ENCODE data around the gene SLC35E1.
"Not testable (repeated sequence)": the region's sequence is repeated elsewhere in the genome, so short reads cannot be mapped to it uniquely, and the experiment has no call there.

SLC35E1 gene

DNA sequence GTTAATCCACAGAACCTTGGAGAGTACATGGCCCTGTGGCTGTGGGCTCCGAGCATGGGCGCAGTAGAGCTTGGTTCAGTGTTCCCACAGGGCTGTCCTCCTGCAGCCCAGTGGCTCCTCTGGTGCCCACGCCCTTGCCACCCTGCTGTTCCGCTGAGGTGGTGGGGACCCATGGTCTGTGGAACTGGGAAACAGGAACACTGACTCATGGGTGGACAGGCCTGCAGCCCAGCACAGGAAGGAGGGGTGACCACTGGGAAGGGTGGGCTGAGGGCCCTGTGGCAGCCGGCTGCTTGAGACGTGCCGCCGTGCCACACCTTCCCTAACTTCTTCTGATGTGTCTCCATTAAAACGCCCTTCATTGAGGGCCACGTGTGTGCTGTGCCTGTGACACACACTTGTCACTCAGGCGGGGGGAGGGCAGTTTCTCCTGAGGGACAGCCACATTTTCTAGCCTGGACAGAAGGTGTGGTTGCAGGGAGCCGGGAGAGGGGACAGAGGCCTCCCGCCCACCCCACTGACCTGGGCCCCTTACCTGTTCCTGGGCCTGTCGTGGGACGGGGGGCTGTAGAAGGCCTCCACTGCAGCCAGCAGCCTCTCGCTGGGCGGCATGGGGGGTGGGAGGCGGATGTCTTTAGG, 51.1 kb downstream of the SLC35E1 start:
- DNase-seq, result no peak

DNA sequence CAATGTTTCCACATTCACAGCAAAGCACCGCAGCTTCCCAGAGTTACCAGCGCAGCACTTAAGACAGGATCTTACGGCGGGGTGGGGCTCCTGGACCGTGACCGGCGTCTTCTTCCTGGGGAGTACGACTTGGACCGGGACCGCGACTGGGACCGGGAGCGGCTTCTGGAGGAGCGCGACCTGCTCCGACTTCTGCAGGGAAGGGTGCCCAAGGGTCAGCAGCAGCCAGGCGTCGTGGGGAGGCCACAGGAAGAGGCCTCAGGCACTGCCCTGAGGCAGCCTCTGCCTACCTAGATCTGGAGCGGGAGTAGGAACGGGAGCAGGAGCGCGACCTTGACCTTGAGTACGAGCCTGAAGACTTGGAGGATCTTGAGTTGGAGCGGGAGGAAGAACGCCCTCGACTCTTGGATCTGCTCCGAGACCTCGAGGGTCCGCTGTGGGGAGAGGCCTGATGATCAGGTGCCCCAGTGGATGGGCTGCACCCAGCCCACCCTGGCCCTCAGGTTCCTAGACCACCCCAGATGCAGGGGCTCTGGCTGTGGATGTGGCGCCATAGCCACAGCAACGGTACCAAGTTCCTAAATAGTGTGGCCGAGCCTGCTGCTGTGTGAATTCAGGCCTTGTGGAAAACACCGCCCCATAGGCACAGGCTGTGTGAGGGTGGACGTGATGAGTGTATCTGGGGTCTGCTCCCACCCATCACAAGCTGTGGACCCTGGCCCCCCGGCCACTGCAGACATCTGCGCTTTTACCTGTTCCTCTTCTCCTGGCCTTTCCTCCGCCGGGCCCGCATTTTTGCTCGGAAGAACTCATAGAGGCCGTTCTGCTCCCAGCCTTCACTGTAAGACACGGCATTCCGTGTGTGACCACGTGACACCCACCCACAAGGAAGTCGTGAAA, 51.9 kb downstream of the SLC35E1 start:
- no peak for DNase-seq

DNA sequence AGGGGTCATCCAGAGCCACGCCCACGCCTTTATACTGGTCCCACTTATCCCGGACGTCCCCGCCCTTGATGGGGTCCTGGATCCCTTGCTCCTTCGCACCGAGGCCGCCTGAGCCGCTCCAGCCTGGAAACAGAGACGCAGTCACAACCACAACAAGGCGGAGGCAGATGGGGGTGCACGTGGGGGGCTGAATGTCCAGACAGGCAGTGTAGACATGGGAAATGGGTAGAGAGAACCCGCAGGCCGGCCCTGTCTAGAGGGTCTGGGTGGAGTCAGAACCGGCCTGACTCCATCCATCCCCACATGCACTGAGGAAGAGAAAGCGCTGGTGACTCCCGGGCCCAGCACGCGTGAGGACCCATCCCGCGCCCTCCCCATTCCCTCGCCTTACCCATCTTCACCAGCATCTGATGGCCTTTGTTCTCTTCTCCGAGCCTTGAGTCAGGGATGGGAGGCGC, 53.0 kb downstream of the SLC35E1 start:
- no peak for DNase-seq

DNA sequence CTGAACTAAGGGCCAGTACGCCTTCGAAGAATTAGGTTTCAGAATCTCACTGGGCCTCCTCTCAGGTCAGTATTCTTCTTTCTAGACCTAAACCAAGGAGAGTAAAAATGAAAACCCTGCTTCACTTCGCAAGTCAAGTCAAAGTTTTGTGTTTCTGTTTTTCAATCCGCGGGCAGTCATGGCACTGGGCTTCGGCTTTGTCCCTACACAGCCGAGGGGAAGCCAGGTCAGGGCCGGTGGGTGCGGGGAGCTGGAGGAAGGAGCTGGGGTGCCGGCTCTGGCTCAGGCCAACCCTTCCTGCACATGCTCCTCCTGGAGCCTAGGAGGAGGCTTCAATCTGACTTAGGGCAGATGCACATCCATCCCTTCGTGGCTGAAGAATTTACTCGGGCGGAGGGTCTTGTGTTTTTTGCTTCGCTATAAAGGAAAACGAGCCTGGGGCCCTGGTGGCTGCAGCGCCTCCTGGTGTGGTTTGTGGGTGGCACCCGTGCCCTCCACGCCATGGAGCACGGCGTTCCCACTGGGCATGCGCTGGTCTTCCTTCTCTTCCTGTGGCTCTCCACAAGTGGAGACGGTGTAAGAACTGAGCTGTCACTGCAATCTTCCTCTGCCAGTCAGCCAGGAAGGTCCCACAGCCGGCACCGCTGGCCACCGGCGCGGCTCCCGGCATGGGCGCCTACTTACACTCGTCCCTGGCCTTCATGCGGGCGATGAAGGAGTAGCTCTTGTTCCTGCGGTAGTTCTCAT, 53.6 kb downstream of the SLC35E1 start:
- DNase-seq, result no peak

DNA sequence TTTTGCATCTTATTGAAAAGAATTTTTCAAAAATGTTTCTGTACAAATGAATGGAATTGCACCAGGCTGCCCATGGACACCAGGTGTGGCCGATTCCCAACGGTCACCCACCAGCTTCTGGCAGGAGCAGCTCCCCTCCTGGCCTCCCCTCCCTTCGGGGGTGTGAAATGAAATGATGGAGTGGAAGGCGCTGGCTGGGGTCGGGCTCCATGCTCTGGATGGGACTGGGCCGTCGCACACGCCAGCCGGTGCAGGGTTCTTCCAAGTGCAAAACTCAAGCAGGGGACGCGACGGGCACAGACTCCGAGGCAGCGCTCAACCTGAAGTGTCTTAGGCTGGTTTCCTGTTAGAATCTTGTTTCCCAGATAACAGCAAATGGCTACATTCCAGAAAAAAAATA, 54.2 kb downstream of the SLC35E1 start:
- no peak for DNase-seq

DNA sequence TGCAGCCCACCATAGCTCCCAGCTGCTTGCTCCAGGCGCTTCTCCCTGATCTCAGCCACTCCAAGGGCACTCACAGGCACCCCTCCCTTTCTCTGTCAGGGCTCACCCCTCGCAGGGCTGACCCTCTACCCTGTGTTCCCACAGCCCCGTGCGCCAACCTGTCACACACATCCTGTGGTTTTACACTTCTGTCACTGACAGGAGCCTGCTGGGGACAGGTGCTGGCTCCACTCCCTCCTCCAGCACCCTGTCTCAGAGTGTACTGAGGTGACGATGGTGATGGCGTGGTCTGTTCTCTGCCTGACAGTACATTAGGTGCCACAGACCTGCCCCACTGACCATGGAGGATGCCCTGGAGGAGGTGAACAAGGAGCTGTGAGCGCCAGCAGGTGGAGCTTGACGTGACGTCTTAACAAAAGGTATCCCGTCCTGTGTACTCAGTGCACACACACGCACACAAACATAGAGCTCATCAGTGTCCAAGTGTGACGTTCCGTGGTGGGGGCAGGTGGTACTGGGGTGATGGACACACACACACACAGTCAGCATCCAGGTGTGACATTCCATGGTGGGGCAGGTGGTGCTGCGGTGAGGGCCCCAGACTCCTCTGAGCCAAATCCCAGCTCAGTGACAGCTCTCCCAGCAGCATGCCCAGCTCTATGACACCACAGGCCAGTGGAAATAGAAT, 55.1 kb downstream of the SLC35E1 start:
- DNase-seq, result no peak

DNA sequence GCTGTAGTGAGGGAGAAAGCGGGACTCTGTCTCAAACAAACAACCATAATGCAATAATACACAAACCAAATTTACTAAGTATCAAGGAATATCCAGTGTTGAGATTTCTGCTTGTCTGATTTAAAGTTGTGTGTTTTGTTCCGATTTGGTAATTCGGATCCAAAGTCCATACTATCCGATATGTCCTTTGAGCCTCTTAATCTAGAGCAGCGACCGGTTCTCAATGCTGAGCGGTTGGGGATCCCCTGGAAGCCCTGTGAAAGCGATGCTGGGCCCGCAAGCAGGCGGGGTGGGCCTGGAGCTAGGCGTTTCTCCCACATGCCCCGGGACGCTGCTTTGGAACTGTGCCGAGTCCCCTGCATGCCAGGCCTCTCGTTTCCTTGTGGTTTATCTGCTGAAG, 55.8 kb downstream of the SLC35E1 start:
- no peak for DNase-seq

DNA sequence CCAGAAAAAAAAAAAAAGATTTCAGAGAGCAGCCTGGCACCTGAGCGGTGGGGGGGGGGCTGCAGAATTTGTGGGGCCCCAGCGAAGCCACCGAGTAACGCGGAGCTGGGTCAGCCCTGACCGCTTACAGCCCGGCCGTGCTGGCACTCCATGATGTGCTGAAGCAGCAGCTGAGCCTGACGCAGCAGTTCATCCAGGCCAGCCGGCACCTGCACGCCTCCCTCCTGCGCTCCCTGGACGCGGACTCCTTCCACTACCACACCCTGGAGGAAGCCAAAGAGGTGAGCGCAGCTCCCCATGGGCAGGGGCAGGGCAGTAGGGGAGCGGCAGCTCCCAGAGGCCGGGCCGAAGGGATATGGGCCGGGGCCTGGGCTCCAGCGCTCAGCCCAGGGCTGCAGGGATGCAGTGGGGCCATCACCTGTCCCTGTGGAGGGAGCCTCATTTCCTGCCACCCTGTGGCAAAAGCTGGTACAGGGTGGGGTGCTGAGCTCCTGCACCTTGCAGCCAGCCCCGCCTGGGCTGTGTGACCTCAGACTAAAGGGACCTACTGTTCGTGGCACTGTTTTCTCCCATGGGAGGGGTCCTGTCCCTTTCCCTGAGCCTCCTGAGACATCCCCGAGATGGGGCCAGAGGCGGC, 57.7 kb downstream of the SLC35E1 start:
- no peak for DNase-seq

DNA sequence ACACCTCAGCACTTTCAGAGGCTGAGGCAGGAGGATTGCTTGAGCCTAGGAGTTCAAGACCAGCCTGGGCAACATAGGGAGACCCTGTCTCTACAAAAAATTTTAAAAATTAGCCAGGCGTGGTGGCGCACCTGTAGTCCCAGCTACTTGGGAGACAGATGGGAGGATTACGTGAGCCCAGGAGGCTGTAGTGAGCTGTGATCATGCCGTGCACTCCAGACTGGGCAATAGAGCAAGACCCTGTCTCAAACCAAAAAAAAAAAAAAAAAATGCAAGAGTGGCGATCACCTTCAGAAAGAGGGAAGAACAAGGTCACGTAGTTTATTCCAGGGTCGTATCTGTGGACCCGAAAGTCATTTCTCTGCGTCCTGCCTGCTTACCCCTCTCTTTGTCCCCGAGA, 59.6 kb downstream of the SLC35E1 start:
- not testable (repeated sequence) for DNase-seq

DNA sequence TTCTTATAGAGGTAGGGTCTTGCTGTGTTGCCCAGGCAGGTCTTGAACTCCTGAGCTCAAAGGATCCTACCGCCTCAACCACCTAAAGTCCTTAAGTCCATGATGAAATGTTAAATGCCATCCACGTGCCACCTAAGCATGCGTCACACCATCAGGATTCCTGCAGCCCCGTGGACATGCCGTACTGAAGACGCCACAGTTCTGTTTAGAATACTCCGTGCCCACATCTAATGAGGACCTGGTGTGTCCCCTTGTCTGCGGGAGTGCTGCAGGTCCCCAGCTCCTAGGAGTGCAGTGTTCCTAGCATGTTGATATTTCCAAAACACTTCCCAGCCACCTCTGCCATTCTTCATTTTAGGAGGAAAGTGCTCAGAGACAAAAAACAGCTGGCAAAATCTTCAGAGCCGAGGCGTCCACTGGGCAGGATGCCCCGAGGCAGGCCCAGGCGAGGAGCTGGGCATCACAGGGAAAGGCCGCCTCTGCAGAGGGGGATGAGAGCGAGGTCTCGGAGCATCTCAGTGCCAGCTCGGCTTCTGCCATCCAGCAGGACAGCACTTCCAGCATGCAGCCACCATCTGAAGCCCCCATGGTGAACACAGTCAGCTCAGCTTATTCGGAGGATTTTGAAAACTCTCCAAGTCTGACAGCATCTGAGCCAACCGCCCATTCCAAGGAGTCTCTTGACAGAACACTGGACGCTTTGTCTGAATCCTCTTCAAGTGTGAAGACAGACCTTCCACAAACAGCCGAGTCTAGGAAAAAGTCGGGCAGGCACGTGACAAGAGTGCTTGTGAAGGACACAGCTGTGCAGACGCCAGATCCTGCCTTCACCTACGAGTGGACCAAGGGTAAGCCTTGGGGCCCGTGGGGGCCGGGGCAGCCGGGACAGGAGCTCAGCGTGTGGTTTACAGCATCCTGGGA, 62.8 kb downstream of the SLC35E1 start:
- no peak for DNase-seq

DNA sequence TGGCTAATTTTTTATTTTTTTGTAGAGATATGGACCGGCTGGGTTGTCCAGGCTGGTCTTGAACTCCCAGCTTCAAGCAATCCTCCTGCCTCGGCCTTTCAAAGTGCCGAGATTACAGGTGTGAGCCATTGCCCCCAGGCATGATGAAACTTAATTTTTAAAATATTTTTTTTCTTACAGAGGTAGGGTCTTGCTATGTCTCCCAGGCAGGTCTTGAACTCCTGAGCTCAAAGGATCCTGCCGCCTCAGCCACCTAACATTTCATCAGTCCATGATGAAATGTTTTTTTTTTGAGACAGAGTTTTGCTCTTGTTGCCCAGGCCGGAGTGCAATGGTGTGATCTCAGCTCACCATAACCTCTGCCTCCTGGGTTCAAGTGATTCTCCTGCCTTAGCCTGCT, 63.7 kb downstream of the SLC35E1 start:
- no peak for DNase-seq

DNA sequence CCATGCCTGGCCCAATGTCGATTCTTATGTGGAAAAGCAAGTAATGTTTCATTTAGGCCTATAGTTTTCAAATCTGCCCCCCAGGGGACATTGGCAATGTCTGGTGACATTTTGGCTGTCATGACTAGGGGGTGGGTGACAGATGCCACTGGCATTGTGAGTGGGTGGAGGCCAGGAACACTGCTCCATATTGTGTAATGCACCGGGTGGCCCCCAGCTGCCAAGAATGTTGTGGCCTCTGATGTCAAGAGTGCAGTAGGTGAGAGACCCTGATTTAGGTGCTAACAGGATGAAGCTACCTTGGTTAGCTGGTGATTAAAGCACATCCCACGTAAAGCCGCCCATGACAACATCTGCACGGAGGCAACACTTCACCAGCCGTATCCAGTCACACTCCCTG, 65.3 kb downstream of the SLC35E1 start:
- DNase-seq, result no peak

DNA sequence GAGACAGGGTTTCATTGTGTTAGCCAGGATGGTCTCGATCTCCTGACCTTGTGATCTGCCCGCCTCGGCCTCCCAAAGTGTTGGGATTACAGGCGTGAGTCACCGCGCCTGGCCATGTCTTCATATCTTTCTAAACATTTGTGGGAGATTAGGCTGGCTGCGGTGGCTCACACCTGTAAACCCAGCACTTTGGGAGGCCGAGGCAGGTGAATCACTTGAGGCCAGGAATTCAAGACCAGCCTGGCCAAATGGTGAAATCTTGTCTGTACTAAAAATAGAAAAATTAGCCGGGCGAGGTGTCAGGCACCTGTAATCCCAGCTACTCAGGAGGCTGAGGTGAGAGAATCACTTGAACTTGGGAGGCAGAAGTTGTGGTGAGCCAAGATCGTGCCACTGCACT, 66.1 kb downstream of the SLC35E1 start:
- DNase-seq, result not testable (repeated sequence)

DNA sequence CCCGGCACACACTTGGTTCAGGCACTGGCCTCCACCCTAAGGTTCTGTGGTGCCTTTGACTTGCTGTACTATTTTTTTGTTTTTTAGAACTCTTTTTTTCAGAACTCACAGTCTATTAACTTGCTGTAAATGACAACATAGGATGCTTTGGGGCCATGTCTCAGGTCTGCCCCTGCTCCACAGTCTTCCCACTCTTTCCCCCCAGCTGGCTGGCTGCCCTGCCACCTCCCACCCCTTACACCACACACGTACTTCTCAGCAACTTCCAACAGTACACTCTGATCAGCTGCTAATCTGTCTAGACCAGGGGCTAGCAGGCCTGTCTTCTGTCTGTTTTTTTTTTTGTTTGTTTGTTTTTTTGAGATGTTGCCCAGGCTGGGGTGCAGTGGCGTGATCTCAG, 67.9 kb downstream of the SLC35E1 start:
- no peak for DNase-seq

Data from NCI-H510A treated with DMSO at 0.1 percent for 48 hours (cell line).